HG02759 (cell line): ENCODE results near the gene ACOX3.
"Not testable (repeated sequence)": the region's sequence is repeated elsewhere in the genome, so short reads cannot be mapped to it uniquely, and the experiment has no call there.

Source experiments
- ATAC-seq: cut with Tn5 transposase; IDR thresholded peaks from one replicate; pipeline ENCODE4 v1.9.1; 2021; ENCODE audit warnings: mild to moderate bottlenecking, moderate library complexity; ENCODE audit not compliant: unreplicated experiment

The ACOX3 gene

GRCh38 chr4:8359193-8359592 is 81.3 kb downstream of the ACOX3 start:
- no peak for ATAC-seq

GRCh38 chr4:8356856-8357255 is 83.7 kb downstream of the ACOX3 start:
- ATAC-seq = no peak

GRCh38 chr4:8355864-8356565 is 84.5 kb downstream of the ACOX3 start:
- no peak for ATAC-seq

DNA sequence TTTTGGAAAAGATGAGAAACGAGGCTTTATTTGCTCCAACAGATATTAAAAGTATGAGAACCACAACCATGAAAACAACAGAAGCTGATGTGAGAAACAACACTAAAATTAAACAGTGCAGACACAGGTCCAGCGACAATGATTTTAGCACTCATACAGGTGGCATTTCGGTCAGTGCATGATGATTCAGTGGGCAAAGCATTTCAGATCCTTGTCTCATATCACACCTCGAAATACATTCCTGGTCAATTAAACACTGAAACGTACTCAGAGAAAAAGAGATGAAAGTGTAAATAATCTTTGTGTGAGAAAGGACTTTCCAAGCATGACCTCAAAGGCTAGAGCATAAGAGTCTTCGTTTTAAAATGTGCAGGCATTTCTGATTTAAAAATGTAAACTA is 85.2 kb downstream of the ACOX3 start:
- no peak for ATAC-seq

DNA sequence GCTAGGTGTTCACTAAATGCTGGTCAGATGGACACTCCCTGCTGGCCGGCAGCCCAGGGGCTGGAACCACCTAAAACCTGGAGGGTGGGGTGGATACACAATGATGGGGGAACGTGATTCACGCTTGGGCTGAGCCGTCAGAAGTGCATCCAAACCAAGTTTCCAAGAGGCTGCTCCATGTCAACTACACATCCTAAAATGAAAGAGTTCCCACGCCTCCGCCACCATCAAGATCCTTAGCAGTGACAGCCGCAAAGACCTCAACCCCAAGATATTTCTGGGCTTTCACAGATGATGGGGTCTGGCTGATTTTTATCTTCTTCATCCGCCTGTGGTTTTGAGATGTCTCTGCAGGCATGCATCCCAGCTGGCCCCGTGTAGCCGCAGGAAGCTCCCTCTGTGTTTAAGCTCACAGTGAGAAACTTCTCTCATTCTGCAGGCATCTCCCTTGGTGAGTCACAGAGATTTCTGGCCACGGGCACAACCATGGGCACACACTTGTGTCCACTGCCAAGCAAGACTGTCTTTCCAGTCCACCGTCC is 86.5 kb downstream of the ACOX3 start:
- no peak for ATAC-seq

DNA sequence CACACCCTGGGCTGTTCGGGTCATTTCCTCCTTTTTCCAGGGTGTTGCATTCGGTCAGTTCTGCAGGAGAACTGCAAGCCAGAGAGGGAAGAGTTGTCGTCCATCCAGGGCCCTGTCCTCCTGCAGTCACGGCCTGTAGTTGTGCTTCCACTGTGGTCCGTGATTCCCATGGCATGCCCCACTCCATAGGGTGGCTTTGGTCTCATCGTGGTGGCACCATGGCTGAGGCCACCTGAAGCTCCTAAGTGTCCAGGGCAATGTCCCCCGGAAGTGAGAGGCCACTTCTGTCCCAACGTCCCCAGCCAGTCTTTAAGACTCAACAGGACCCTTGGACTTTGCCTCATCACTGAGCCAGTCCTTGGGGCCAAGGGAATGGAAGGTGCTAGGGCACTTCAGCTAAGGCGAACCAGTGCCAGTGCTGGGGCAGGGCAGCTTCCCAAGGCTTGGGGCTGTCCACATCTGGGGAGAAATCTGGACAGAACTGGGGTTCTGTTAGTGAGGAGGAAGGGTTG is 87.3 kb downstream of the ACOX3 start:
- ATAC-seq = no peak

- ATAC-seq = no peak
Measured at GRCh38 chr4:8352368-8353157, 88.0 kb downstream of the ACOX3 start.

DNA sequence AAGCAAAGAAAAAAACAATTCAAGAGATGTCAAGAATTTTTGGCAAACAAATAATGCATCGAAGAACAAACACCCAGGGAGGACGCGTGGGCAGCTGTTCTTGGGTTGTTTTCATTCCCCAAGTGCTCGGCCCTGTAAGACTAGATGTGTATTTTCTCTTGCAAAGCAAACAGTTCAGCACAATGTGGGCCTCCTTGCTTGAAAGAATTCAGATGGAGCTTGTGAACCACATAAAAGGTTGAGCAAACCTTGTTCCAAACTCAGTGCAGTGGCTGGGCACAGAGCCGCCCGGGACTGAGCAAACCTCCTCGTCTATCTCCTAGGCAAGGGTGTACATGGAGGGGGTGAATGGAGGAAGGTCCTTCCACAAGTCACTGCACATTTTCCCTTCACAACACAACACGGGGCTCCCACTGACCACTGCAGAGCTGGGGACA is 88.6 kb downstream of the ACOX3 start:
- ATAC-seq = no peak

- no peak for ATAC-seq
Measured at GRCh38 chr4:8350841-8351461, 89.6 kb downstream of the ACOX3 start.

GRCh38 chr4:8350352-8350751 is 90.2 kb downstream of the ACOX3 start:
- ATAC-seq = no peak

GRCh38 chr4:8349664-8350236 is 90.8 kb downstream of the ACOX3 start:
- ATAC-seq = no peak

- ATAC-seq = not testable (repeated sequence)
Measured at GRCh38 chr4:8349236-8349635, 91.3 kb downstream of the ACOX3 start.

DNA sequence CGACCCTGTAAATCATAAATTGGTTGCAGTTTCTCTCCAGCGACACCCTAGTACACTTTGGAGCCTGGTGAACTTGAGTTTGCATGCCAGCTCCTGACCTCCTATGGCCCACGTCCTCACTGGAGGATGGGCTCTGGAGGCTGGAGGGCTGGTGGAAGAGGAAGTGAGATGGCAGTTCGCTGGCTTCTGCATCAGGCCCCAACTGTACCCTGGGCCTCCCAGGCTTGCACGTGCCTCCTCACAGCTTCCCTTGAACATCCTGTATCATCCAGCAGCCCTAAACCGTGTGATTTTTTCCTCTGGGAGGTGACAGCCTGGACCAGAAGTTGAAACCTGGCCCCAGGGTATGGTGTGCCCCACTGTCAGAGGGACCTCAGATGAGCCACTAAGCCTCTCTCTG is 92.5 kb downstream of the ACOX3 start:
- no peak for ATAC-seq

GRCh38 chr4:8347660-8348059 is 92.9 kb downstream of the ACOX3 start:
- no peak for ATAC-seq

- no peak for ATAC-seq
Measured at GRCh38 chr4:8346838-8347605, 93.5 kb downstream of the ACOX3 start.

GRCh38 chr4:8345946-8346814 is 94.3 kb downstream of the ACOX3 start:
- no peak for ATAC-seq

GRCh38 chr4:8345053-8345945 is 95.2 kb downstream of the ACOX3 start:
- ATAC-seq = no peak

GRCh38 chr4:8344377-8344776 is 96.1 kb downstream of the ACOX3 start:
- no peak for ATAC-seq
